ENCODE measurements around the gene TLE3. TPM values are rescaled to one million over a fixed set of nuclear protein-coding genes. Genes with fewer than 3 reads are reported as not detected.

TLE3 gene
- polyA plus RNA-seq, 1 donor: 32.5 TPM

- no peak for DNase-seq
Measured at GRCh38 chr15:70082281-70082900, 15.3 kb downstream of the TLE3 start.

GRCh38 chr15:70081612-70082011 lies 16.1 kb downstream of the TLE3 start:
- no peak for DNase-seq

- DNase-seq: no peak
Measured at GRCh38 chr15:70080347-70080746, 17.4 kb downstream of the TLE3 start.

GRCh38 chr15:70079888-70080287 lies 17.8 kb downstream of the TLE3 start:
- DNase-seq: no peak

- DNase-seq: no peak
Measured at GRCh38 chr15:70078578-70079417, 18.9 kb downstream of the TLE3 start.

GRCh38 chr15:70077188-70078147 lies 20.2 kb downstream of the TLE3 start:
- DNase-seq: no peak

- DNase-seq: no peak
Measured at GRCh38 chr15:70074380-70074779, 23.3 kb downstream of the TLE3 start.

- DNase-seq: no peak
Measured at GRCh38 chr15:70072479-70072878, 25.2 kb downstream of the TLE3 start.

GRCh38 chr15:70071799-70072198 lies 25.9 kb downstream of the TLE3 start:
- DNase-seq: no peak

- DNase-seq: no peak
Measured at GRCh38 chr15:70069716-70070115, 28.0 kb downstream of the TLE3 start.

GRCh38 chr15:70068783-70069565 lies 28.7 kb downstream of the TLE3 start:
- no peak for DNase-seq

- no peak for DNase-seq
Measured at GRCh38 chr15:70067681-70068080, 30.0 kb downstream of the TLE3 start.

GRCh38 chr15:70067011-70067410 lies 30.7 kb downstream of the TLE3 start:
- no peak for DNase-seq

- DNase-seq: no peak
Measured at GRCh38 chr15:70066447-70066846, 31.3 kb downstream of the TLE3 start.

- no peak for DNase-seq
Measured at GRCh38 chr15:70066004-70066403, 31.7 kb downstream of the TLE3 start.

GRCh38 chr15:70065006-70065722 lies 32.6 kb downstream of the TLE3 start:
- DNase-seq: no peak

- DNase-seq: no peak
Measured at GRCh38 chr15:70064441-70064840, 33.3 kb downstream of the TLE3 start.

- no peak for DNase-seq
Measured at GRCh38 chr15:70063980-70064379, 33.7 kb downstream of the TLE3 start.

GRCh38 chr15:70063261-70063925 lies 34.3 kb downstream of the TLE3 start:
- DNase-seq: peak; percentile 61

- DNase-seq: peak; percentile 77
Measured at GRCh38 chr15:70062321-70062956, 35.3 kb downstream of the TLE3 start.
